ENCODE data around the gene TMEM247.
"Not testable (repeated sequence)": the region's sequence is repeated elsewhere in the genome, so short reads cannot be mapped to it uniquely, and the experiment has no call there.

The TMEM247 gene

DNA sequence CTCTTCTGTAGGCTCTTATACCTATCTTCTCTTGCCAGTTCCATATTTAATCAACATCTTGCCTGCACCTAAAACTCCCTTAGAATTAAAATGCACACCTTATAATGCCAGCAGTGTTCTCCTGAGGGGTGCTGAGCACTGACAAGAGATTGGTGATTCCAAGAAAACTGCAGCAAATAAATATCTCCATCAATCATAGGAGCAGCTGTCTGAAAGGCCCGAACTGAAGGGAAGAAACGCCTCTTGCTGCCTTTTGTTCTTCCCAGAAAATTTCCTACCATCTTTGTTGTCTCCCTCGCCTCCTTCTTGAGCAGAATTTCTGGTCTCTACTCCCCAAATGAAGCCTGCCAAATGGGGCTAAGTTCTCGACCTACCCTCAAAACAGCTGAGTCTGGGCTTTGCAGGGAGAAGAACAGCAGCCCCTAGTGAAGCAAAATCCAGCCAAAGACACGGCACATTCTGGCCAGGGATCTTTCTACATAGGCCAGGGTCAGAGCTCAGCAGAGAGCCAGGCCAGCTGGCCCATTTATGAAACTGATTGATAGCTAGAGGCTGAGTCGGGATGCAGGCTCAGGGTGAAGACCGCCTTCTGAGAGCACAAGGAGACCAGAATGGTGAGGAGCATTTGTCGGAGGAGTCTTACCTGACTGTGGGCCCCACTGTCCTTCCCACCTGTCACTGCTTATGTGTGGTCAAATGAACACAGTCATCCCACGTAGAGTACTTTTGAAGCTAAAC is 20.4 kb upstream of the TMEM247 start:
- DNase-seq (ENCODE audit: low spot score), result no peak

DNA sequence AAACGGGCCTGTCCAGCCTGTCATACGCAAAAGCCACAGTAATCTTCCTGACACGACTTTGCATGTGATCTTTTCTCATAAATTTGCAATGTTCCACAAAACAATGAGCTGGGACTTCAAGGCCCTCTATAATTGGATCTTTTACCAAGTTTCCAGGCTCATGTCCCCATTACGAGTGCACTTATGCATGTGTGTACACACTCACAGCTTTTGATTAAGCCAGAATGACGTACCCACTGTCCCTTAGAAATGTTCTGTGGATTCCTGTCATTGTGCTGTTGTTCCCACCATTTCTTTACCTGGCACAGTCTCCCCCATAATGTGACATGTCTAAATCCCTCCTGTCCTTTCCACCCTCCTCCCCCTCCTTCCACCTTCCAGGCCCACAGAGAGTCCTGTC is 19.7 kb upstream of the TMEM247 start:
- no peak for DNase-seq (ENCODE audit: low spot score)

DNA sequence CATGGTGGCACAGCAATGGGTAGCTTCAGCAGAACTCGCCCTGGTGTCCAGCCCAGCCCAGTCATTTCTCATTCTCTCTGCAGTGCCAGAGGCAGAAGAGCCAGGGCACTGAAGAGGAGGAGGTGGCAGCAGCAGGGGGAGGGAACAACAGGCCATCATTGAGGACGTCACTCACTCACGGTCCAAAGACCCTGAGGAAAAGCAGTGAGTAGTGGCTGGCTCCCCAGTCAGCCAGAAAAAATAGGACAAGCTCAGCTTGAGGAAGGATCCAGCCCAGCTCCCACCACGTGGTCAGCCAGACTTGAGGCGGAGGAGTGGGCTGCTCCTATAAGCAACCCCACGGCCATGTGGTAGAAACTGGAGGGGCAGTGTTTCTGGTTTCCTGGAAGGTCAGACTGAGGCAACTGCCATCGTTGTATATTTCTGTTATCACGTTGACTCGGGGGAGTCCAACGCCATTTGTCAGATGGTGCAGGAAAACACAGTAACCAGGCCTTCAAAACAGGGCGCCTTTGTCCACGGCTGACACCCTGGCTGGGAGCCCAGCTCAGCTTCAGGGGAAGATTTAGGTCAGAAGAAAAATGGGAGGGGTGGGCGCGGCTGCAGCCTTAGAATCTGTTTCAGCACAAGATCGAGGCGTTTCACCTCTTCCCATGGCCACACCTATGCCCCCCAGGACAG is 19.0 kb upstream of the TMEM247 start:
- no peak for DNase-seq (ENCODE audit: low spot score)

DNA sequence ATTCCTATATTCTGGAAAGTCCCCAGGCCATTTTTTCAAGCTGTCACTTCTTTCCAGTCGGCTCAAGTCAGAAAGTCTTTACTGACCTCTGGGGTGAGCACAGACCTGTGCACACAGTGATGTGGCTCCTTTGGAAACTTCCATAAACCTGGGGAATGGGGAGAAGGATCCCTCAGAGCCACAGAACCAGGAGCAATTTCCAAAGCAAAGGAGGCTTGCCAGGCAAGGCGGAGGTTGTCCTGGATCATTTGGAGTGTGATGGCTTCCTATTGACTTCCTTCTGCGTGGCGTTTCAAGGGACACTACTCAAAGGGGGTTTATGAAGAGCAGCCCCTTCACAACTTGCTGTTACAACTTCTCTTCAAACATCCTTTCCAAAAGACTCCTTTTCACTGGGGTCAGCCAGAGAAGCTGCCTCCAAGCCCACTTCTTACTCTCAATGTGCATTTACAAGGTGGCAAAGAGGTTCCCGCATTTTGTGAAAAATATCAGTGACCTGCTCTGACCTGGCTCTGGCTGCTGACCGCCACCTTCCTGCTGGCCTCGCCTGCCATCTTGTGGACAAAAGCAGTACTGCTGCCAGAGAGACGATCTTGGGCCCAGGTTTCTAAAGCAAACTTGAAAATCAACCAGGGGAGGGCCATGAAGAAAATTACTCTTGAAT is 18.2 kb upstream of the TMEM247 start:
- peak; percentile 39 for DNase-seq (ENCODE audit: low spot score)

DNA sequence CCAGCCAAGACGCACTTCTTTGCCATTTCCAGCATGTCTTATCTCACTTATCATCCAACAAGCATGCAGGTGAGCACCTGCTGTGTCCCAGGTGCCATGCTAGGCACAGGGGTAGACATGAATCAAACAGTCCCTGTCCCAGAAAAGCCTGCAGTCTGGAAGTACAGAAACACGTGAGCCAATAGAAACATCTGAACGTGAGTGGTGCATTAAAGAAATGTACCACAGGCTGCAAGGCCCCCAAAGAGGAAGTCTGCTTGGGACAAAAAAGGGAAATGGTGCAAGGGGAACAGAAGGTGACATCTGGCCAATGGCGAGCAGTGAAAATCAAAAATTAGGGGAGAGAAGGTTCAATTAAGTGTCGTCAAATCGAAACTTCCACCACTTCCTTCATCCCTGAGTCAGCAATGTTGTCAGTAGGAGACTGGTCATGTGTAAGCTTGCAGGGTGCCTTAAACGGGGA is 17.6 kb upstream of the TMEM247 start:
- no peak for DNase-seq (ENCODE audit: low spot score)

DNA sequence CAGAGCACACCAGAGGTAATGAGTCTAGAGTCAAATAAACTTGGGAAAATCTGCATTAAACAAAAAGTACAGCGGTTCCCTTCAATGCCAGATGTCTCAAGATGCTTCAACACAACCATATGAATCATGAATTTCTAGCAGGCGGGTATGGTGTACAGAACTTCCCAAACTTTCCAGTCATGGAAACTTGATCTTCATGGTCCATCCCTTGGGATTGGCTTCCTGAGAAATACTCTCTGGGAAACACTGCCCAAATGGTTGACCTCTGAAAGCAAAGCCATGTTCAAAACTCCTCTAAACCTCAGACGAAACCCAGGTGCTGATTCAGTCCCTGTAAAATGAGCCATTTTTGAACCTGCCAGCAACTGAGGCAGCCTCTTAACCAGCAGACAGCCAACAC is 16.4 kb upstream of the TMEM247 start:
- no peak for DNase-seq (ENCODE audit: low spot score)

DNA sequence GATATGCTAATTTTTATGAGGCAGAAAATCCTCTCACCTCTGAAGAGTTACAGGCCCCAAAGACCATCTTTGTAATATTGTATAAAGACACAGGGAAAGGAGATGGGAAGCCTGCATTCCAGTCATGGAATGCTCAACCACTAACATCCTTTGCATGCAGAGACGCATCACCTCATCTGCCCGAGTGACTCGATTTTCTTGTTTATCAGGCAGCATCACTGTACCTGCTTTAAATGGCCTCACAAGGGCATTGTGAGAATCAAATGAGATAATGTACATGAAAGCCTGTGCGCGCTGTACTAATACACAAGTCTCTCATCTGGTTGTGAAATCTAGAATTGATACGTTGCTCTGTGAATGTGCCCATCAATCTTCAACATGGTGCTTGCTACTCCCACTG is 10.2 kb upstream of the TMEM247 start:
- no peak for DNase-seq (ENCODE audit: low spot score)

DNA sequence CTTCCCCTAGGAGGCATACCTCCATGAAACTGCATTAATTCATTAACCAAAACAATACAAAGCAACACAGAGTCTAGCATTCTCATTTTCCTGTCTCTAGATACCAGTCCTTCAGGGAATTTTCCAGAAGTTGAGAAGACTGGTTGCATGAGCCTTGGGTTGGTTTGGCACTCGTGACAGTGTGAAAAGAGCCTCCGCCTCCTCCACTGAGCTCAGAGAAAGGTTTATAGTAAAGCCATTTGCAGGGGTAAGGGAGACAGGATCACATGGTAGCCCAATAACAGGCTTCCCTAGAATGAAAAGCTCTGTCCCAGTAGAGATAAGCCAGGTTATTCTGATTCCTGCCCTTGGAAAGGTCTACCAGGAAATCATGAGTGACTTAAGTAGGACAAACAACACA is 9.7 kb upstream of the TMEM247 start:
- no peak for DNase-seq (ENCODE audit: low spot score)

DNA sequence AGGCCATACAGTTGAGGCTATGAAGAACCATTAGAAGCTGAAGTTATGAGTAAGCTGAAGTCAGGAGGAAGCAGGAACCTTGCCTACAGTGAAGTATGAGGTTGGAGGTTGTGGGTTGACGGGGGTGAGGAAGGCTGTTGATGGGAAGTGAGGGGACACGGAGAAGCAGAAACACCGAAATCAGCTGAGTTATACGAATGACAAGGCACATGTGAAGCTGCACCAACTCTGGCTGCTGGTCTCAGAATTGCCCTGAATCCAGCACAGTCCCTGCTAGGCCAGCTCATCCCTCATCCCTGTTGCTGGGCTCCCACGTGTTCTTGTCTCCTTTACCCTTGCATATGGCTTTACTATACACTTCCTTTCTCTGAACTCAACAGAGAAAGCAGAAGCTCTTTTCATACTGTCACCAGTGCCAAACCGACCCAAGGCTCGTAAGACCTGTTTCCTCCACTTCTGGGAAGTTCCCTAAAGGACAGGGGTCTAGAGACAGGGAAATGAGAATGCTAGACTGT is 9.2 kb upstream of the TMEM247 start:
- DNase-seq (ENCODE audit: low spot score), result no peak

DNA sequence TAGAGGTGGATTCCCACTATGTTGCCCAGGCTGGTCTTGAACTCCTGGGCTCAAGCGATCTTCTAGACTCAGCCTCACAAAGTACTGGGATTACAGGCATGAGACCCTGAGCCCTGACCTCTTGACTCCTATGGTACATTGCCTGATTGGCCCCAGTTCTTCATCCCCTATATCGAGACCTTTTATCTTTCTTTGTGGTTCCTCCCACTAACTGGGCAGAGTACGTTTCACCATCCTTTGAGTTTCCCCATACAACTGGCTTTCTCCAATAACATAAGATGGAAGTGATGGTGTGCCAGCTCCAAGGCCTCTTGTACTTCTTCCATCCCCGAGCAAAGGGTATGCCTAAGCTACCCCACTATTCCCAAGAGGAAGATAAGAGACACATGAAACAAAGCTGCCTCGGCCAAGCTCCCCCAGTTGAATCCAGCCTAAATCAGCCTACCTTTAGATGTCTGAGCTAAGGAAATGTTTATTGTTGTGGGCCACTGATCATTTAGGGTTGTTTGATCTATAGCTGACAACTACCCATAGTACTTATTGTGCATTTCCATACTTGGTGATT is 8.3 kb upstream of the TMEM247 start:
- DNase-seq (ENCODE audit: low spot score), result no peak

DNA sequence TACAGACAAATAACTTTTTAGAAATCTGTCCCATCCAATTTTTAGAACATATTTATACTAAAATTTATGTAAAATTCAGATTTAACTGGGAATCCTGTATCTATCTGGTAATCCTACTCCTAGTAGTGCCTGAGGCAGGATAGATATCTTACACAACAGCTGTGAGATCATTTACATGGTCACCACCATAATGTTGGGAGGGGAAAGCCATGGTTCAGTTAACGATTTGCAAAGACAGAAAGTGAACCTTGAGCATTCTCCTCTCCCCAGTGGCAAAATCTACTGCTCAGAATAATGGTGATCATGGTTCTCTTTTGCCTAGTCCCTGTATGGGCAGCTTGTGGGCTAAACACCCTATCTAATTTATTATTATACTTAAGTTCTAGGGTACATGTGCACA is 7.7 kb upstream of the TMEM247 start:
- DNase-seq (ENCODE audit: low spot score), result no peak

DNA sequence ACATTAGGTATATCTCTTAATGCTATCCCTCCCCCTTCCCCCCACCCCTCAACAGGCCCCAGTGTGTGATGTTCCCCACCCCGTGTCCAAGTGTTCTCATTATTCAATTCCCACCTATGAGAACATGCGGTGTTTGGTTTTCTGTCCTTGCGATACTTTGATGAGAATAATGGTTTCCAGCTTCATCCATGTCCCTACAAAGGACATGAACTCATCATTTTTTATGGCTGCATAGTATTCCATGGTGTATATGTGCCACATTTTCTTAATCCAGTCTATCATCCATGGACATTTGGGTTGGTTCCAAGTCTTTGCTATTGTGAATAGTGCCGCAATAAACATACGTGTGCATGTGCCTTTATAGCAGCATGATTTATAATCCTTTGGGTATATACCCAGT is 7.2 kb upstream of the TMEM247 start:
- DNase-seq (ENCODE audit: low spot score), result not testable (repeated sequence)

DNA sequence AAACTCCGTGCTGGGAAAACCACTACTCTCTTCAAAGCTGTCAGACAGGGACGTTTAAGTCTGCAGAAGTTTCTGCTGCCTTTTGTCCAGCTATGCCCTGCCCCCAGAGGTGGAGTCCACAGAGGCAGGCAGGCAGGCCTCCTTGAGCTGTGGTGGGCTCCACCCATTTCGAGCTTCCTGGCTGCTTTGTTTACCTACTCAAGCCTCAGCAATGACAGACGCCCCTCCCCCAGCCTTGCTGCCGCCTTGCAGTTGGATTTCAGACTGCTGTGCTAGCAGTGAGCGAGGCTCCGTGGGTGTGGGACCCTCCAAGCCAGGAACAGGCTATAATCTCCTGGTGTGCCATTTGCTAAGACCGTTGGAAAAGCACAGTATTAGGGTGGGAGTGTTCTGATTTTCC is 1.9 kb upstream of the TMEM247 start:
- not testable (repeated sequence) for DNase-seq (ENCODE audit: low spot score)

DNA sequence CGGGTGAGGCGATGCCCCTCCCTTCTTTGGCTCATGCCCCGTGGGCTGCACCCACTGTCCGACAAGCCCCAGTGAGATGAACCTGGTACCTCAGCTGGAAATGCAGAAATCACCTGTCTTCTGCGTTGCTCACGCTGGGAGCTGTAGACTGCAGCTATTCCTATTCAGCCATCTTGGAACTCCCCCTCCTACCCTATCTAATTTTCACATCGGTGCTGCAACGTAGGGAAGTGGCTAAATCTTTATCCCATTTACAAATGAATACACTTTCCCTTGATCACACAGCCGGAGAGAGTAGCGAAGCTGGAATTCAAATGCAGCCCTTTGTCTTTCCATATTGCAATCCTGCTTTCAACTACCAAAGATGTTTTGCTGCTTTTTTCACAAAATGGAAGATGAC is 1.4 kb upstream of the TMEM247 start:
- DNase-seq (ENCODE audit: low spot score), result no peak

DNA sequence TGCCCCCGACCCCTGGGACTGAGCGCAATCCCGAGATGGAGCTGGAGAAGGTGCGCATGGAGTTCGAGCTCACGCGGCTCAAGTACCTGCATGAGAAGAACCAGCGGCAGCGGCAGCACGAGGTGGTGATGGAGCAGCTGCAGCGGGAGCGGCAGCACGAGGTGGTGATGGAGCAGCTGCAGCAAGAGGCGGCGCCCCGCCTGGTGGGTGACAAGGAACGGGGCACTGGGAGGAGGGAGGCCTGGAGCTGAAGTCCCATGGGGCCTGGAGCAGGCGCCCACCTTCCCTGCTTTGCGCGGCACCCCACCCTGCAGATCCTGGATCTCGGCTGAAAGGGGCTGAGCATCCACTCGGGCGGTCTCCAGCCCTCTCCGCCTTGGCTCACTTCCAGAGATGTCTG is 1.2 kb downstream of the TMEM247 start:
- no peak for DNase-seq (ENCODE audit: low spot score)

DNA sequence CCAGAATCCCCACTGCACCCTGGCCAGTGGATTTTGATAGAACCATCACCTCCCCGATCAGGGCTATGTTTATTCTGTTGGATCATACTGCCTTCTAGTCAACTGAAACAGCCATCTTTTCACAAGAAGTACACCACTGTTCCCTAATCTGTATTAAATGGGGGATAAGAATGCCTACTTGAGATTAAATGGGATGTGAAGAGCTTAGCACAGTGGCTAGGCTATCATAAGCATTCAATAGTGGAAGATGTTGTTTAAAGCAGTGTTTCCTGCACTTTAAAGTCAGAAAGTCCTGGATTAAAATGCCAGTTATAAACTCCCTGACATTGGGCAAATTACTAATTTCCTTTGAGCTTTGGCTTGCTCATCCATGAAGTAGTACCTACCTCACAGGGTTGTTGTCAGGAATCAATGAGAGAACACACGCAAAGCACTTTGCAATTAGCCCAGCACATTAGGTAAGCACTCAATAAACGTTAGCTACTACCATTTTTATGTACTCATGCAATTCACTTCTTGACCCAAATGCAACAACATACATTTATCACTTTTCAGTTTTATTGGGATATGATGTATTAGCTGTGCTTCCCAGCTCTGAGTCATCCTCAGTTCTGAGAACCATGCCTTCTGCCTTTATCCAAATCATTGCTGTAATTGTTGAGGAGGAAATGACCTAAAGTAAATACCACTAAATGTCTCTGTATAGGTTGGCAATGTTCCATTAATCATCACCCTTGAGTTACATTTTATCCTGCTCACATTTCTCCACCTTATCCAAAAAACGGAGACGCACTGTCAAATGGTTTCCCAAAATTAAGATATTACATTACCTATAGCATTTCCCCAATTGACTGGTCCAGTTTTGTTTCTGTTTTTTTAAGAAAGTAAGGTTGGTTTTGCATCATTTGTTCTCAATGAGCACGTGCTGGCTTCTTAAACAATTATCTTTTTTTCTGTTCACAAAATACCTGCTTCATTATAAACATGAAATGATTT is 2.1 kb downstream of the TMEM247 start:
- DNase-seq (ENCODE audit: low spot score), result no peak

DNA sequence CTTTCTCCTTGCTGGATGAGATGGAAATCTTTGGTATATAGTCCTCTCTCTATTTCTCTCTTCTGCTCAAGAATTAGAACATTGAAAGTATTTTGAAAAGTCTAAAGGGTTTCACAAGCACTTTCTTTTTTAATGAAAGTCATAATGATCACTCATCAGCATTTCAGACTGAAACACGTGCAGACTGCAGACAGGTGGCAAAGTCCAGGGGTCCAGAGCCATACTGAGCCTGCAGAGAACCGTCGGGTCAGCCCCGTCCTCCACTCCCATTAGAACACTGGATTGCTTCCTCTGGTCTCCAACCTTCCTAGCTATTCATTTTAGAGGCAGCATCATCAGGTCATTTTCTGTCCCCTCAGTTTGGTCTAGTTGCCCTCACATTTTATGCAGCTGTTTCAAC is 3.1 kb downstream of the TMEM247 start:
- no peak for DNase-seq (ENCODE audit: low spot score)

DNA sequence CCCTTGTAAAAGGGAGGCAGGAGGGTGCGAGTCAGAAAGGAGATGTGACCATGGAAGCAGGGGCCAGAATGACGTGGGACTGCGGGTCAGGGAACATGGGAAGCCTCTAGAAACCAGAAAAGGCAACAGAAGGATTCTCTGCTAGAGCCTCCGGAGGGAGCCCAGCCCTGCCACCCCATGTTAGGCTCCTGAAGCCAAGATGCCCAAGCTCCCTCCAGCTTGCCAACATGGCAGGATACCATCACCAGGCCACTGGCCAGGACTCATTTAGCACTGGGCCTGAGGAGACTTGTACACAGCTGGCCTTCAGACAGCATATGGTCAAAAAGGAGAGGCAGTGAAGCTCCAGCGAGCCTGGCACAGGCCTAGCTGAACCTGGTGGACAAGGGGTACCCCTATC is 5.6 kb downstream of the TMEM247 start:
- DNase-seq (ENCODE audit: low spot score), result no peak

DNA sequence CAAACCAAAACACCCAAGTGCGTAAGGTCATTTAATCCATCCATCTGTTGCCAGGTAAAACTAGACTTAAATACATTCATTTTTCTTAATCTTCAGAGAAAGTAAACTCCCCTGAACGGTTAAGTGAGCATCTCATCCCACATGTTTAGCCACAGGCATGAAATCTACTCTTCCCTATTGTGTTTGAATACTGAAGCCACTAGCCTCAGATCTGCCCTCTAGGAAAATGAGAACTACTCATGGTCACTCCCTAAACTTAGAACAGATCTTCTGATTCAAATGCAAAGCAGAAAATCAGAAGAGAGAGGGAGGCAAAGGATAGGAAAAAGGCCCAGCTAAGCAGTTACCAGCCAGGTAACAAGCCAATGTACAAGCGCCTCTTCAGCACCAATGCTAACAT is 7.1 kb downstream of the TMEM247 start:
- DNase-seq (ENCODE audit: low spot score), result no peak

DNA sequence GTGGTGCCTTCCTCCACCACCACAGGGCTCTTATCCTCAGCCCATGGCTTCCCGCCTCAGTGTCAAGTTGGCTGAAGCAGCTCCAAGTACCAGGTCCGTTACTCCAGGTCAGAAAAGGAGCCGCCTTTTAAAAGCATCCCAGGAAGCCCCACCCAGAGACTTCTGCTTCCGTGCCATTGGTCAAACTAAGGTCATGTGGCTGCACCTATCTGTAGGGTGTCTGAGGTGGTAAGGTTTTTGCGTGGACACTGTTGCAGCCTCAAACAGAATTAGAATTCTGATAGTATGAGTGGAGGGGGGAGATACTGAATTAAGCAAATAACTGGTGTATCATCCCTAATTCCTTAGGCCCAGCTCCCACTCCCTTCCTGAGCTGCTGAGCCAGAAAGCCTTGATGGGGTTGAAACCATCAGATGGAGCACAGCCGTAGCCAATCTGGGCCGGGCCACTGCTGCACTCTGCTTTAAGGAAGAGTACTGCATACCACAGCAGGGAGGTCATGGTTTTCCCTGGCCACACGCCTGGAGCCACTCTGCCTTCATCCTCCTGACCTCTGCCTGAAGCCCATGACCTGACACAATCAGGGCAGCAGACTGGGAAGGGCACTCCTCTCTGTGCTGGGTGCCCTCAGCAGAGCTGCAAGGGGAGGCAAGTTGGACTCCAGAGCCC is 8.4 kb downstream of the TMEM247 start:
- DNase-seq (ENCODE audit: low spot score), result no peak

DNA sequence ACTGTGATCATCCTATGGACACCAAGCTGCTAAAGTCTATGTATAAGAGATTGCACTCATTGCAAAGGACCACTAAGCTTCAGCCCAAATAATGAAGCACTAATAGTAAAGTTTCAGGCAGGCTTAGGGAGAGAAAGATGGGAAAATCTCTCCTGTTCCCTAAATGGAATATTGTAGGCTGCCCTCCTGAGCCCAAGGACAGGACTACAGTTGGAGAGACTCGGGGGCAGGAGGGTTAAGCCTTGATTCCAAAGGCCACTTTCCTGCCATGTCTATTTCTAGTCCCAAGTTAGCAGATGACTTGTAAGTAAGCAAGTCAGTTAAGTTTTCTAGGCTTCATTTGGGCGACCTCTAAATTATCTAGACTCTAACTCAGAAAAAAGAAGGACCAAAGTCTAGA is 9.0 kb downstream of the TMEM247 start:
- peak; percentile 16 for DNase-seq (ENCODE audit: low spot score)

All from HuH-7 (cell line).